Dermis microvascular lymphatic vessel endothelial cell (primary cell): ENCODE results near the gene SMOC2. TPM values are rescaled to one million over a fixed set of nuclear protein-coding genes. Genes with fewer than 3 reads are reported as not detected.

Experiments used
- DNase-seq, 2 donors: peaks; one replicate each; pipeline versions ENCODE4 v3.0.0 to v3.0.0-alpha.2; 2010; ENCODE audit warnings: low read depth in 2 of 2
- total RNA-seq: library from RNA; depleted of rRNA; stranded (reverse); fragments of >200 nt; gene quantifications from 2 replicates; pipeline ENCODE4 v1.2.1, GENCODE V29; 2014

SMOC2 gene
- total RNA-seq, 1 donor from 2014 or later: not detected

DNA sequence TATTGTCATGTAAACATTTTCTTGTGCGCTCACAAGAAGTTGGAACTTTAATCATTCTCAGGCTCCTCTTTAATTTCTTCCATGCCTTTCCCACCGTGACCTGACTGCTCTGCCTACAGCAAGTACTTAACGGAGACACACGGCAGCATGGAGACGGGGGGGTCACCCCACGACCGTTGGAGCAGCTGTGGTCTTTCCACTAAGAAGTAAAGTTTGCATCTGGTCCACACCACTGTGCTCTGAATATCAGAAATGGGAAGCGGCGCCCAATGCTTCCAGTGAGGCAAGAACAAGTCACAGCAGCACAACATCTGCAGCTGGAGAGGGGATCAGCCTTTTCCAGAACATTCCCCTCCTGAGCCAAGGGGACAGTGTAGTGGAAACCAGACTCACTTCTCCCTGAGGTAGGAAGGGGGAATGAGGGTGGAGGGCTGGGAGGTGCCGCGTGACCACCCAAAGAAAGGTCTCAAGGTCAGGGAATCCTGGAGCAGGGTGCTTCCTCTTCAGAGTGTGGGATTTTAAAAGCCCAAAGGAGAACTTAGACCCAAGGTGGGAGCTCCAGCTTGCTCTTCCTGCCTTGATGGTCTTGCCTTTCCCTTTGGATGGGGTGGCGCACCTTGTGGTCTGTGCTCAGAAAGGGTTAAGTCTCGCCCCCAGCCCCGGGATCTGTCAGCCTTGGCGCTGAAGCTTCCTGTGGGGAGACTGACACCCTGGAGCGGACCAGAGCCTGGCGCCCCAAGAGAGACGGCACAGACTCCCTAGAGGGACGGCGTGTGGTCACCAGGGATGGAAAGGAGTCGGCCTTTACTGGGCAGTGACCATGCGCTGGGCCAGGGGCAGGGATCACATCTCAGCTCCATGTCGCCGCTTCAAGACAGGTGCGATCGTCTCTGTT, 25.6 kb upstream of the SMOC2 start:
- no peak for DNase-seq

DNA sequence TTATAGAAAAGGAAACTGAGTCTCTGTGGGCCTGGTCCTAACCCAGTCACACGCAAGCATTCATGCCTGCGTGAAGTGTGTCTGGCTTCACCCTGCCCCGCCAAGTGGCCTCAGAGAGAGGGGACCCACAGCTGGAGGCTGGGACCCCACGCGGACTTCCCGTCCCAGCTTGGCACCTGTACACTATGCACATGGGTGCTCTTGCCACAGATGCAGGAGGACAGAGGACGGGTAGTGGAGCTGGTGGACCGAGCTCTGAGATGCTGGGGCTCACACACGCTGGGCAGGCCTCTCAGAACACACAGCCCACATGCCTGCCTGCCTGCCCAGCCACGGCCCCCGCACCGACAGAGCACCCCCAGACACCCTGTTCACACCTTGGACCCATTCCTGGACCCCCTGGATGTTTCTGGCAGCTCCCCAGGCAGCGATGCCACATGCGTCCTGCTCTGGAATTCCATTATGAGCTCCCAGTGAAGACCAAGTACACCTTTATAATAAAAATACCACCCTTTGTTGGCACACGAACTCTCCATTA, 24.9 kb upstream of the SMOC2 start:
- DNase-seq: no peak

DNA sequence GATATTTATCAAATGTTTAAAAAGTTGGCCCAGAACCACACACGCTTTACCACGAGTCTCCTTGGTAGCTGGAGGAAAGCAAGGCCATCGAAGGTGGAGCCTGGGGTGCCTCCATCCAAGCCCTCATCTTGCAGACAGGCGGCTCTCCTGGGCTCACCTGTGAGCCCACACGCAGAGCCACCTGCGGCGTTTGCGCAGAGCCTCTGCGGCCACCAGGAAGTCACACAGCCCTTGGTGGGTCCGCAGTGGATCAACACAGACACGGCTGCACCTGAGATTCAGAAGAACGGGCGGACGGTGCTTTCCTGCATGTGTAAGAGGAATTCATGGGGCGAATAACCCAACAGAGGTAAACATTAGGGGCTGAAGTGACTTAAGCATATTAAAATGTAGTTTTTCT, 24.5 kb upstream of the SMOC2 start:
- DNase-seq: no peak

DNA sequence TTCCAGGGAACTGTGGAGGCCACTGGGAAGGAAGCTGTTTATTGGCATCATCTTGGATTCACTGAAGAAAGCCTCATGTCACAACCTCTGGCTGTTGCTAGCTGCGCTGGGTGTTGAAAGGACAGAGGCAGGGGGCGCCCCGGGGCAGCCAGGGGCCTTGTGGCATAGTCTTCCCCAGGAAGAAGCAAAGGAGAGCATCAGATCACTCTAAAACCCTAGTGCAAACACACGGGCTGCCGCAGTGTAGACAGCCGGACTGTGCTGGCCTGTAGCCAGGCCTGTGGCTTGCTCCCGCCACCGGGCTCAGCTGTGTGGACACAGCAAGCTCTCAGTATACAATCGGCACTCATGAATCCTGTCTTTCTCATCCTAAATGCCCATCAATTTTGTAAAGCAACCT, 23.8 kb upstream of the SMOC2 start:
- no peak for DNase-seq

DNA sequence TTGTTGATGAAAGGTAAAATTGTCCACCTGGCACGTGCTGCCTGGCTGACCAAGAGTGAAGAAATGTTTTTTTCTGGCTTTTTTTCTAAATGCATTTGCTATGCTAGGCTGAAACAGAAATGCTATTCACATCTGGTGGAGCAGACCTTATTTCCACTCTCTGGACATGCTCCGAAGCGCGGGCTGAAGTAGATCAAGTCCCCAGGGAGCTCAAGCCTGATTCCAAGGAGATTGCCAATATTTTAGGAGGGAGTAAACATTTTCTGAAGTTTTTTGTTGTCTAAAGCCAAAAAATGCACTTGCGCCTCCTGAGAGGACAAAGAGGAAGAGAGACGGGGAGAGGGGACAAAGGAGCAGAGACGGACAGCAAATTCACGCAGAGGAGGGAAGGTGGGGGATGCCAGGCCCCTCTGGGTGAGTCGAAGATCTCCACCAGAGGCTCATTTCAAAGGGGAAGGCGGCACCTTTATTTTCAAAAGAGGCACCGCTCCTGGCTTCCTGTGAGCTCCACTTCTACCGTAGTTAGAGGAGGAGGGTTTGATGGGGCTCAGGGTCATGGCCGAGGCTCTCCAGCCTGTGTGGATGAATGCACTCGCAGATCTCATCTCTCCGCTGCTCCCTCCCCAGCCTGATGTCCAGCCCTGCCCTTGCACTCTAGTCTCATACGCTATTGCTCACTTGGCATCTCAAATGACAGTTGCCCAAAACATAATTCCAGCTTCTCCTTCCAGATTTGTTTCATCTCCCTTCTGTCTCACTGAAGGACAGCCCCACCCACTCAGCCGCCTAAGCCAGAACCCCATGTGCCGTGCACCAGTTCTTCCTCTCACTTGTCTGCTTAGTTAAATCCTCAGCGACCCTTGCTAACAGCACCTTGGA, 23.1 kb upstream of the SMOC2 start:
- no peak for DNase-seq

DNA sequence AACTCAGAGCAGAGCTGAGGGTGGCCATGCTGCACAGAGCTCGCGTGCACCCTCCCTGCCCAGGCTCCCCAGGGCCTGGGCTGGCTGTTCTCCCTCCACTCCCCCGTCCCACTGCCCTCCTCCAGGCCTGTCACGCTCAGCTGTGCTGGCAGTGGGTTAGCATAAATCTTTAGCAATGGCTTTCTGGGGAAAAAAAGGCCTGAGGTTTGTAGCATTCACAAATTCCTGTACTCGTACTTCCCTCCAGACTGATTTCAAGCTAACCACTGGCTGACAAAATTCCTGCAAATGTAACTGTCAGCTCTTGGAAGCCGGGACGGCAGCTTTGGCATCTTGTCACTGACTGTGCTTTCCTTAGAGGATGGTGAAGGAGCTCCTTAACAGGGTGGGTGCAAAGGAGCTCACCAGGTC, 22.3 kb upstream of the SMOC2 start:
- no peak for DNase-seq

DNA sequence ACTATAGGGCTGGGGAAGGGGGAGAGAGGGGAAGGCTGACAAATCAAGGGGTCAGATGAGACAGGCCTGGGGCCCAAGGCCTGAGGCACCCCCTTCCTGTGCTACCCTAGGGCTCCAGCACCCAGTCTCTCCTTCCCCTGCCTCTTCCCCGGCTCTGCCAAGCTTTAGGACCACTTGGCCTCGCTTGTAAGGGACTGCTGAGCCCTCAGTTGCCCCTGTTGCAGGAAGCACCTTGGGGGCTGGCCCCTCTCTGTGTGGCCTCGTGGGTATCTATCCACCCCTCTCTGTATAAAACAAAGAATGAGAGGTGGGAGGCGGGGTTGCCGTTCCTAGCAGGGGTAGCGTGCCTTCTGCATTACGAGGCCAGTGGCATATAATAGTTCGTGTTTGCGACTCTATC, 21.4 kb upstream of the SMOC2 start:
- DNase-seq: no peak

DNA sequence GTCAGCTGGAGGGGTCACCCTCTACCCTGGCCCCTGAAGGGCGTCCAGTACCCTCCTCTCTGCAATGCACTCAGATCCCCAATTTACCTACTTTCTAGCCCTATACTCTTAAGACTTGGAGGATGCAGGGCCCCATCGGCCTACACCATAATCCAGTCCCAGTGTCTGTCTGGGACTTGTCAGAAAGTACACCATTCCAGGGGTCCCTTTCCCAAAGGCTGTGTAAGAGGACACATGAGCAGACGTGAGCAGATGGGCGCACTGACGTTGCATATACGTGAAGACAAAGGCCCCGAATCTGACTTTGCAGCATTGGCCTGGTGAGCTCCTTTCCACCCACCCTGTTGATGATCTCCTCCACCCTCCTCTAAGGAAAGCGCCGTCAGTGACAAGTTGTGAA, 20.9 kb upstream of the SMOC2 start:
- no peak for DNase-seq

DNA sequence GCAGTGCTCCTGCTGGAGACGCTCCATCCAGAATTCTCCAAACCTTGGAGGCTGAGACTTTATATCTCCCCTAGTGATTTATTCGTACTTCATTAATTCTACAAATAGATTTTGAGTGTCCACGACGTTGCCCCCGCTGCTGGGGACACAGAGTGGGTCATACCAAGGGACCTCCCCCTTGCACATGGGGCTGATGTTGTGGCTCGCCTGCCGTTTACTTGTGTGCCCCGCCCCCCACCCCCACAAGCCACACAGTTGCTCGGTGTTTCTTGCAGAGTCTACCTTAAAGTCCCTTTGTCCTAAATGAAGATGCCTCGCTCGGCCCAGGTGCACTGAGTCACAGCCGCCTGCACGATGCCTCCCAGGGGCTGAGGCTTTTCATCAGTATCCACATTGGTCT, 20.3 kb upstream of the SMOC2 start:
- DNase-seq: no peak

DNA sequence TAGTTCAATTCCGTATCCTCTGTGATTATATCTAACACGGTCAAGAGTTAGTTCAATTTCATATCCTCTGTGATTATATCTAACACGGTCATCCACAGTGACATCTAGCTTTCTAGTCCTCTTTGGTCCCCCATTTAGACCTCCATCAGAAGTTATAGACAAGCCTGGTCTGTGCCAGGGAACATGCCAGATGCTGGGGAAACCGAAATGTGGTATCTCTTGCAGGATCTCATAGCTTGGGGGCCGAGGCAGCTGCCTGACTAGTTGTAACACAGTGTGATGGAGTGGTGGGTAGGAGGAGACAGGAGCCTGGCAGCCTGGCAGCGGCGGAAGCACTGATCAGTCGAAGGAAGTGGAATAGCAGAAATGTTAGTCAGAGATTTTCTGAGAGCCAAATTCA, 13.8 kb upstream of the SMOC2 start:
- no peak for DNase-seq

DNA sequence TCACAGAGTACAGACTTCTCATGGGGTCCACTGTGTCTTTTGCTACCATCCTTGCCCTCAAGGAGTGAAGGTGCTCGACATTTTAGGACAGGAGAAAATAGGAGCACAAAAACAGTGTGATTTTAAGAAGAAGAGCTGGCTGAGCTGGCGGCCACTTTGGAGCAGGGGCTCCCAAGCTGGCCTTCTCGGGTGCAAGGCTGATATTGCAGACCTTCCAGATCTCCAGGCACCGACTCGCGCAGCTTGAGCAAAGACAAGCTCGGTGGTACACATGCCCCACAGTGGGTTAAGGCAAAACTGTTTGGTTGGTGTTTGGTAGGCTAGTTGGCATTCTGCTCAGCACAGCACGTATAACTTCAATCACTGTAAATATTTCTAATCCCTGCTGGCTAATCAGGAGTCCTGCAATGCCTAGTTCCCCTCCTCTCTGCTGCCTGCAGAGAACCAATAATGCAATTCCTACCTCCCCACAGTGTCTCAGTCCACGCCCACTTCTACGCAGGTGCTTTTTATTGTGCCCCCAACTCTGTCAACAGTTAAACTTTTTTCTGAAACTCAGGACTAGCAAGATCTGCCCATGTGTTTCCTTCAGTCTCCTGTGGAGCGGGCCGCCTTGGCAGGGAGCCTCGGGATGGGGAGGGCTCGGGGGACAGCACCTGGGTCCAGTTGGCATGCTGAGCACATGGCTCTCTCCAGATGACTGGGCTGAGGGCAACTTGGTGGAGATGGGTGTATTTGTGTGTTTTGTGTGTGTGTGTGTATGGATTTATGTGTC, 12.7 kb upstream of the SMOC2 start:
- no peak for DNase-seq

DNA sequence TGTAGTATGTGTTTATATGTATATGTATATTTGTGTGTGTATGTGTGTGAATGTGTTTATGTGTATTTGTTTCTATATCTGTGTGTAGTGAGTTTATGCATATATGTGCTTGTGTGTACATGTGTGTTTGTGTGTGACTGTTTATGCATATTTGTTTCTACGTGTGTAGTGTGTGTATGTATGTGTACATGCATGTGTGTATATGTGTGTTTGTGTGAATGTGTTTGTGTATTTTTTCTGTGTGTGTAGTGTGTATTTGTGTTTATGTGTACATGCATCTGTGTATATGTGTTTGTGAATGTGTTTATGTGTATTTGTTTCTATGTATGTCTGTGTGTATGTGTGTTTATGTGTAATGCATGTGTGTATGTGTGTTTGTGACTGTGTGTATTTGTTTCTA, 12.1 kb upstream of the SMOC2 start:
- no peak for DNase-seq

DNA sequence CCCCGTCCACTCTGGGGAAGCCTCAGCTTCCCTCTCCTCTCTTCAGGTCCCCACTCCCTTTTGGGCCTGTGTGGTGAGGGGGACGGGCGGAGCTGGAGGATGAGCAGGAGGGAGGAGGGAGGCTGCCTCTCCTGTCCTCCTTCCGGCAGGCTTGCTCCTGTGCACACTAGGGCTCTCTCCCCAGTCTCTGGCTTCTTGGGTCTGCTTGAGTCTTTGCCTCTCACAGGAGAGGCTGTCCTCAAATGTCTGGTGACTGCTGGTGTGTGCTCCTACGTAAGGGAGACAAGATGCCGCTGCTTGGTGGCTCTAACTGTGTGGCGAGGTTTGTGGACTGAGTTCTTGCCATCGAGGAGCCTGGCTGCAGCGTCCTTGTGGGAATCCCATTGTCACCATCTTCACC, 8.8 kb upstream of the SMOC2 start:
- no peak for DNase-seq

DNA sequence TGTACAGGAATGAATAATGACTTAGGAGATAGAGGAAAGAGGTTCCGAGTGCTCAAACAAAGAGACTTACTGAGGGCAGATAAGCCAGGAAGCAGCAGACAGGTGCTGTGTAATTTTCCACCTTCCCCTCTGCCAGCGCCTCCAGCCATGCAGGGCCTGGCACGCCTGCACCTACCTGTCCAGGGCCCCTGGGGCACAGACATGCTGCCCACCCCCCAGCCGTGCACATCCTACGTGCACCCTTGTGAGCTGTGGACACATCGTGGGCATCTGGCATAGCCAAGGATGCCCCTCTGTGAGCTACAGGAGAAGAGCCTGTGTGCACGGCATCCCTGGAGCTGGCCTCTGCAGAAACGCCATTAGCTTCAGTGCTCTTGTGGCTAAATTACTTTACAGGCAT, 7.1 kb upstream of the SMOC2 start:
- no peak for DNase-seq

DNA sequence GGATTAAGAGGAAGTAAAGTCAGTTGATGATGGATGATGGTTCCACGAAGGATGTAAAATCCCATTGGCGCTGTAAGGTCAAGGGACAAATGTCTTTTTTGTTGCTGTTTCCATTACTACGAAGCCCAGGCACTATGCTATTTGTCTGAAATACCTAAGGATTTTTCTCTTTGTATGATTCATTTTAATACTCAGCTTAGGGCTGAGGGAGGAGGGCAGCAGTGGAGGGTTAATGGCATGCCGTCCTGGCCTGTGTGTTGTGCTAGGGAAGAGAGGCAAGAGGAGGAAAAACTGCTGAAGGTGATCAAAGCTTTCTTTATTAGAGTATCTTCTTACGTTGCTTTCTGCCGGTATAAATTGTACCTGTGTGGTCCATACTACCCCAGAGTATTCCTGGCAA, 6.5 kb upstream of the SMOC2 start:
- no peak for DNase-seq

DNA sequence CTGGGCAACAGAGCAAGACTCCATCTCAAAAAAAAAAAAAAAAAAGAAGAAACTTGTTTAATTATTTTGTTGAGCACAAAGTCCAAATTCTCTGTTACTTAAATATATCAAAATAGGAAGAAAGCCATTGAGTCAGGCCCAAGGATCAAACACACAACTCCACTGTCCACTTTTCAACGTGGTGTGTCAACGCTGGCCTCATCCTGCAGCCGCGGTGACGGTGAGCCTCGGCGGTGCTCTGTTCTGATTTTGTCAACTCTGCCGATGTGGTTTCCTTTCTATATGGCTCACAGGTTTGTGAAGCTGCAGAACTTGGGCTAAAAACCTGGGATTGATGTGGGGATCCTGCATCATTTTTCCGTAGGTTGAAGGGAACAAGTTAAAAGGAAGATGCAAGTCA, 3.2 kb upstream of the SMOC2 start:
- DNase-seq: no peak

DNA sequence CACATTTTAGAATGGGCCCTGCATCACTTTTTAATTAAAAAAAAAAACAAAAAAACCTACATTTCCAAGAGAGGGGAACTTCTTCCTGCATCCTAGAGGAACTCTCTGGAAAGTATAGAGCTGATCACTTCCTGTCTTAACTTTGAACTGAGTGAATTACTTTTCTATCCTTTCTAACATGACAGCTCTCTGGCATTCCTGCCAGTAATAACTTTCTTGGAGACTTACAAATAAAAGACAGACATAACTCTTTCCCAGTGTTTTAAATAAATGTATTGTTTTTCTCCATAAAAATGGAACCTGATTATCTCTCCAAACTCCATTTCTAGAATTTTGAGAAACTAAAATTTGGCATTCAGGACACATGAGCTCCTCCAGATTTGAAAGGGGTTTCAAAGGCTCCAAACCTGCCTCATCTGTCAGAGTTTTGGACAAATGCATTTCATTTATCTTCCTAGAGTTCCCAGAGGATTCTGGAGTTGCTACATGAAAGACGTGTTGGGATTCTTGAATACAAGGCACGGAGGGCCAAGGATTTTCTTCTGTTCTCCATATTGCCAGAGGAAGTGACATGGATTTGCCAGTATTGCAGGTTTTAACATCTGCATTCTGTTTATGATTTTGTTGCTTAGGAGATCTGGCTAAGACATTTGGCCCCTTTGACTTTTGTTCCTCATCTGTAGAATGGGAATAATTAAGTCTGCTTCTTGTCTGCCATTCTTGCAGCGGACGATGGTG, 2.0 kb upstream of the SMOC2 start:
- no peak for DNase-seq

DNA sequence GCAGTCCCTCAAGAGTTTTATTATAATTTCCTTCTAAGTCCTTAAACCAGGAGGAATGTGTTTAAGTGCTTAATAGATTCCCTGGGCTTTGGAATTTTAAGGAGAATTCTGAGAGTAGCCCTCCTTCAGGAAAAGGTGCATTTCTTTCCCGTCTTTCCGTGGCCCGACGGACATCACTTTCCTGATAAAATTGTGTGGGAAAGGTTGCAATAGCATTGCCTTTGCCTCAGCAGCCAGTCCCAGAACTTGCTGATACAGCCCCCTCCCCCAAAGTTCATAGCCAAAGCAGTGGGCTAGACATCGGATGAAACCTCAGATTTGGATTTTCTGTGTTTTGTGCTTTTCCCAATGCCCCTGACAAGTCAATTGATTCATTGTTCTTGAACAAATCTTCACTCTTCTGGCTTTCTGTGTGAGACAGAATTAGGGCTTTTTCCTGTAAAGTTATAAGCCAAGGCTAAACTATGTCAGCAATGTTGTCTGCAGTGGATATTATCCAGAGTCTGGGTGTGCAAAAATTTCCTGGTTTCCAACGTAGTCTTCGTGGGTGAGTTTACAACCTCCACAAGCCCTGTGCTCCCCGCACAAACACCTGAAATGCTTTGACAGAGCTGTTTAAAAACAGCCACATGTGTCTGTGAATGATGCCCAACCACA, 1.1 kb upstream of the SMOC2 start:
- no peak for DNase-seq

DNA sequence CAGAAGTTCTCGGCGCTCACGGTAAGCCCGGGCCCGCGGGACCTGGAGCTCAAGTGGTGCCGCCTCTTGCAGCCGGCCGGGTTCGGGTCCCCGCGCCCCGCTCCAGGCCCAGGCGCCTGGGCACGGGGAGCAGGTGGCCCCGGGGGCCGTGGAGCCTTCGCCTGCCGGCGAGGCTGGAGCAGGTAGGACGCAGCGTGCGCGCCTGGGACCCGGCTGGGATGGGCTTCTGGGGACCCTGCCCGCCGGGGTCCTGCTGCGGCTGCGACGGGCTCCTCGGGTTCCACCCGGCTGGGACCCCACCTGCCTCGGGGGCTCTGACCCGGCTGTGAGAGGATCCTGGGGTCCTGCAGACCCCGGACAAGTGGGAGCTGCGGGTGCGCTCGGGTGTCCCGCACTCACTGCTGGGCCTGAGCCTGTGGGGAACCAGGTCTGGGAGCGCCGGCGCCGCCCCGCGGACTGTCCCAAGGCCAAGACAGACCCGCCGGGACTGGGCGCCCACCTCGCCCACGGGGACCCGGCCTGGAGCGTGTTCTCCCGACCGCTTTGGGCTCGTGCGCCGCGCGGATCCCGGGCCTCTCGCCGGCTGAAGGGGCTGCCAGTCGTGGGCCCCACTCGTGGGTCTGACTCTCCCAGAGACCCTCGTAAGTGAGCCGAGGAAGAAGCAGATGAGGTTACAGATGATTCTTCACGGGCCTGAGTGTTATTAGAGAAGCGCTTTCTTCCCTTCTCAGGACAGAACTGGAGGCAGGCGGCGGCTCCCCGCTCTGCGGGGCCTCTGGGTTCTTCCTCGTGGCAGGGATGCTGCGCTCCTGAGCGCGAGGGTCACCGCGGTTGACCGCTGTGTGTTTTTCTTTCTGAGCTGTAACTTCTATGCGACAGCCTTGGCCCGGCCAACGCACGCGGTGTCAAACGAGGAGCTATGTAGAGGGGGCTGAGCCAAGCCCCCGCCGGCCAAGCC, 729 bp downstream of the SMOC2 start:
- DNase-seq: no peak
